ENCODE data around the gene WDR47. TPM values are rescaled to one million over a fixed set of nuclear protein-coding genes. Genes with fewer than 3 reads are reported as not detected.
"Not testable (repeated sequence)": the region's sequence is repeated elsewhere in the genome, so short reads cannot be mapped to it uniquely, and the experiment has no call there.

WDR47 gene
- total RNA-seq, 1 experiment from 2014 or later, result 21.0 TPM

DNA sequence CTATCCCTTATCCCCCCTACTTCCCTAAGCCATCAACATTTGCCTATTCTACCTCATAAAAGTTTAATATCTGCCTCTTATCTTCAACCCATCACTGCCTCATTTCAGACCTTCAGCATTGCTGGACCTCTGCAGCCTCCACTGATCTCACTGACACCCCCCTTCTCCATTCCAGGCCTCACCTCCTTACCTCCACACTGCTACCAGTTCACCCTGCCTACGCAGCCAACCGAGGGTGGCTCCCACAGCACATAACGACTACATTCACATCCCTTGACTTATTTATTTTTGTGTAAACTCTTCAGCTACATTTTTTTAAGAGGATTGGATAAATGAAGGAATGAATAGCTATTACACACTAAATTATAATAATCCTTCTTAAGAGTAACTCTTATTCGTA is 92.9 kb downstream of the WDR47 start:
- Histone ChIP-seq H3K36me3 (ENCODE audit: insufficient read depth, low read length, poor library complexity, severe bottlenecking) (peaks cover 19% of the 10 kb centered on the region), H3K9me3 (ENCODE audit: low read depth, low read length, poor library complexity, severe bottlenecking) (no peaks in the 10 kb centered on the region), H3K27ac (ENCODE audit: low read depth, low read length, poor library complexity, severe bottlenecking) (no peak overlapping the region), H3K4me1 (ENCODE audit: insufficient read depth, low read length, poor library complexity, severe bottlenecking) (no peaks in the 10 kb centered on the region), H3K27me3 (replicated peaks; ENCODE audit: insufficient read depth, low read depth, low read length, poor library complexity) (no peaks in the 10 kb centered on the region), H3K4me3 (ENCODE audit: low read depth, low read length, poor library complexity, severe bottlenecking) (no peak overlapping the region)
- no peak for DNase-seq (ENCODE audit: low spot score)
- ChIA-PET CTCF (no interaction called here), POLR2A (ENCODE audit: low non-redundant PET) (no interaction called here)
- TF ChIP-seq, protein P1, sequence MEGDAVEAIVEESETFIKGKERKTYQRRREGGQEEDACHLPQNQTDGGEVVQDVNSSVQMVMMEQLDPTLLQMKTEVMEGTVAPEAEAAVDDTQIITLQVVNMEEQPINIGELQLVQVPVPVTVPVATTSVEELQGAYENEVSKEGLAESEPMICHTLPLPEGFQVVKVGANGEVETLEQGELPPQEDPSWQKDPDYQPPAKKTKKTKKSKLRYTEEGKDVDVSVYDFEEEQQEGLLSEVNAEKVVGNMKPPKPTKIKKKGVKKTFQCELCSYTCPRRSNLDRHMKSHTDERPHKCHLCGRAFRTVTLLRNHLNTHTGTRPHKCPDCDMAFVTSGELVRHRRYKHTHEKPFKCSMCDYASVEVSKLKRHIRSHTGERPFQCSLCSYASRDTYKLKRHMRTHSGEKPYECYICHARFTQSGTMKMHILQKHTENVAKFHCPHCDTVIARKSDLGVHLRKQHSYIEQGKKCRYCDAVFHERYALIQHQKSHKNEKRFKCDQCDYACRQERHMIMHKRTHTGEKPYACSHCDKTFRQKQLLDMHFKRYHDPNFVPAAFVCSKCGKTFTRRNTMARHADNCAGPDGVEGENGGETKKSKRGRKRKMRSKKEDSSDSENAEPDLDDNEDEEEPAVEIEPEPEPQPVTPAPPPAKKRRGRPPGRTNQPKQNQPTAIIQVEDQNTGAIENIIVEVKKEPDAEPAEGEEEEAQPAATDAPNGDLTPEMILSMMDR (conservative IDR thresholded peaks at IDR 0.05; ENCODE audit: low read depth, low read length), result no peak
- no peak for TF ChIP-seq EZH2 (IDR thresholded peaks at IDR 0.05; ENCODE audit: borderline replicate concordance, low read depth, low read length, poor library complexity, severe bottlenecking)
- intact Hi-C loops (cut with micrococcal nuclease; ENCODE audit: unreplicated experiment), result no loop called here
- no TSS peak for BruUV-seq (replicated peaks)

DNA sequence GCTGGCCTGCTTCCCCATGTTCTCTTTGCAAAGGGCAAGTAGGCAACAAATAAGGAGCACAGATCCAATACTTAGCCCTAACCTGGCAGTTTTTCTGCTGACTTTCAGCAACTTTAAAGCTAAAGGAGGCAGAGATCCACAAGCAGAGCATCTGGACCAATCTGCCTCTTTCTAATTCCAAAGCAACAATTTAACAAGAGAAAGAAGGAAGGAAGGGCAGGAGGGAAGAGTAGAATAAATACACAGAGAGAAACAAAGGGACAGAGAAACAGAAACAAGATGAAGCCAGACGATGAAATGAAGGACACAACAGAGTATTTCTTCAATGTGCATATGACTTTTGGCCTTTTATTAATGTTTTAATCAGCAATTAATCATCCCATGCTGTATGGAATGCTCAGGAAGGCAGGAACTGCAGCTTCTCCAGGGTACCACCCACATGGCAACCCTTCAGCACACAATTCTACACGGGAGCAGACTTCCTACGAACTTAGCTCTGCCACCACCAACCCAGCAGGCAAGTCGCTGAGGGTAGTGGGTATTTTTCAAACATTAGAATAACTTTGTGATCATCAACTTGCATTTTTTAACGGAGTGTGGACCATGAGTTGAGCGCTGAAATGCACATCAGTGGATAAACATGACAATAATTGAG is 93.9 kb downstream of the WDR47 start:
- Histone ChIP-seq H3K36me3 (ENCODE audit: insufficient read depth, low read length, poor library complexity, severe bottlenecking) (peaks cover 29% of the 10 kb centered on the region), H3K4me3 (ENCODE audit: low read depth, low read length, poor library complexity, severe bottlenecking) (no peak overlapping the region), H3K4me1 (ENCODE audit: insufficient read depth, low read length, poor library complexity, severe bottlenecking) (no peaks in the 10 kb centered on the region), H3K27ac (ENCODE audit: low read depth, low read length, poor library complexity, severe bottlenecking) (peak overlapping the region; percentile 42), H3K27me3 (replicated peaks; ENCODE audit: insufficient read depth, low read depth, low read length, poor library complexity) (no peaks in the 10 kb centered on the region), H3K9me3 (ENCODE audit: low read depth, low read length, poor library complexity, severe bottlenecking) (no peaks in the 10 kb centered on the region)
- BruUV-seq (replicated peaks), result no TSS peak
- POLR2A ChIA-PET (ENCODE audit: low non-redundant PET), result interaction anchor here (0.6 kb wide), 1 partner anchor 18 kb away, joined by 3 read pairs; no protein-coding TSS in a partner anchor
- no peak for DNase-seq (ENCODE audit: low spot score)
- intact Hi-C loops (cut with micrococcal nuclease; ENCODE audit: unreplicated experiment), result no loop called here
- CTCF ChIA-PET, result no interaction called here
- no peak for TF ChIP-seq EZH2 (IDR thresholded peaks at IDR 0.05; ENCODE audit: borderline replicate concordance, low read depth, low read length, poor library complexity, severe bottlenecking)

GRCh38 chr1:108936170-108936569 is 105.7 kb downstream of the WDR47 start:
- Histone ChIP-seq H3K4me1 (ENCODE audit: insufficient read depth, low read length, poor library complexity, severe bottlenecking) (no peaks in the 10 kb centered on the region), H3K4me3 (ENCODE audit: low read depth, low read length, poor library complexity, severe bottlenecking) (no peak overlapping the region), H3K27me3 (replicated peaks; ENCODE audit: insufficient read depth, low read depth, low read length, poor library complexity) (no peaks in the 10 kb centered on the region), H3K36me3 (ENCODE audit: insufficient read depth, low read length, poor library complexity, severe bottlenecking) (peaks cover 86% of the 10 kb centered on the region), H3K27ac (ENCODE audit: low read depth, low read length, poor library complexity, severe bottlenecking) (no peak overlapping the region), H3K9me3 (ENCODE audit: low read depth, low read length, poor library complexity, severe bottlenecking) (no peaks in the 10 kb centered on the region)
- TF ChIP-seq EZH2 (IDR thresholded peaks at IDR 0.05; ENCODE audit: borderline replicate concordance, low read depth, low read length, poor library complexity, severe bottlenecking), result no peak
- TF ChIP-seq, protein P1 (conservative IDR thresholded peaks at IDR 0.05; ENCODE audit: low read depth, low read length), result no peak
- POLR2A ChIA-PET (ENCODE audit: low non-redundant PET), result no interaction called here
- BruUV-seq (replicated peaks), result no TSS peak
- no peak for DNase-seq (ENCODE audit: low spot score)
- CTCF ChIA-PET, result no interaction called here
- intact Hi-C loops (cut with micrococcal nuclease; ENCODE audit: unreplicated experiment), result no loop called here

DNA sequence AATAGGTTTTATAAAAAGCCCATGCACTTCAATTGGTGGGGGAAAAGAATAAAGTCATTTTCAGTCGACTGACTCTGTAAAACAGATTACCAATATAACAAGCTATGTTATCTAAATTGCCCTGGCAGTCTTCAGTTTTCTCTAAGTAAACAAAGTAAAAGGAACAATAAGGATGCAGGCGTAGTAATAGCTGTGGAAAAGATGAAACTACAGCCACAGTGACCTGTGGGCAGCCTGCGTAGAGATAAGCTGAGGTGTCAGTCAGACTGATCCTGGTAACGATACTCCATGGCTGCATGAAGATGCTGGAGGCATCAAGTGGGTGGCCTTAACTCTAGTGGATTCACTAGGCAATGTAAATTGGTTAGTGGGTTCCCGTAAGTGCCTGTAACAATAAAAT is 108.0 kb downstream of the WDR47 start:
- Histone ChIP-seq H3K9me3 (ENCODE audit: low read depth, low read length, poor library complexity, severe bottlenecking) (no peaks in the 10 kb centered on the region), H3K4me1 (ENCODE audit: insufficient read depth, low read length, poor library complexity, severe bottlenecking) (no peaks in the 10 kb centered on the region), H3K27me3 (replicated peaks; ENCODE audit: insufficient read depth, low read depth, low read length, poor library complexity) (no peaks in the 10 kb centered on the region), H3K4me3 (ENCODE audit: low read depth, low read length, poor library complexity, severe bottlenecking) (no peak overlapping the region), H3K36me3 (ENCODE audit: insufficient read depth, low read length, poor library complexity, severe bottlenecking) (peaks cover 94% of the 10 kb centered on the region), H3K27ac (ENCODE audit: low read depth, low read length, poor library complexity, severe bottlenecking) (no peak overlapping the region)
- CTCF ChIA-PET, result no interaction called here
- POLR2A ChIA-PET (ENCODE audit: low non-redundant PET), result no interaction called here
- no peak for TF ChIP-seq EZH2 (IDR thresholded peaks at IDR 0.05; ENCODE audit: borderline replicate concordance, low read depth, low read length, poor library complexity, severe bottlenecking)
- TF ChIP-seq, protein P1 (conservative IDR thresholded peaks at IDR 0.05; ENCODE audit: low read depth, low read length), result no peak
- no peak for DNase-seq (ENCODE audit: low spot score)
- no TSS peak for BruUV-seq (replicated peaks)
- intact Hi-C loops (cut with micrococcal nuclease; ENCODE audit: unreplicated experiment), result no loop called here

DNA sequence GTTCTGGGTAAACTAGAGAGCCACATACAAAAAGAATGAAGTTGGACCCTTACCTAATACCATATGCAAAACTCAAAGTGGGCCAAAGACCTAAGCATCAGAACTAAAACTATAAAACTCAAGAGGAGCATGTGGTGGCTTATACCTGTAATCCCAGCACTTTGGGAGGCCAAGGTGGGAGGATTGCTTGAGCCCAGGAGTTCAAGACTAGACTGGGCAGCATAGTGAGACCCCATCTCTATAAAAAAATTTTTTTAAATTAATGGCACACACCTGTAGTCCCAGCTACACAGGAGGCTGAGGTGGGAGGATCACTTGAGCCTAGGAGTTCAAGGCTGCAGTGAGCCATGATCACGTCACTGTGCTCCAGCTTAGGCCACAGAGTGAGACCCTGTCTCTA is 114.3 kb downstream of the WDR47 start:
- DNase-seq (ENCODE audit: low spot score); H3K27me3 ChIP-seq (replicated peaks; ENCODE audit: insufficient read depth, low read depth, low read length, poor library complexity); H3K4me1 ChIP-seq (ENCODE audit: insufficient read depth, low read length, poor library complexity, severe bottlenecking); BruUV-seq (replicated peaks); H3K4me3 ChIP-seq (ENCODE audit: low read depth, low read length, poor library complexity, severe bottlenecking); intact Hi-C loops (cut with micrococcal nuclease; ENCODE audit: unreplicated experiment); H3K27ac ChIP-seq (ENCODE audit: low read depth, low read length, poor library complexity, severe bottlenecking); H3K9me3 ChIP-seq (ENCODE audit: low read depth, low read length, poor library complexity, severe bottlenecking); CTCF ChIA-PET: not testable (repeated sequence)
- POLR2A ChIA-PET (ENCODE audit: low non-redundant PET), result interaction anchor here (0.6 kb wide), 1 partner anchor 50 kb away, joined by 3 read pairs; no protein-coding TSS in a partner anchor
- peaks cover 96% of the 10 kb centered on the region for H3K36me3 ChIP-seq (ENCODE audit: insufficient read depth, low read length, poor library complexity, severe bottlenecking)
